GM23248 (cell line): Measurements from ENCODE around the gene ADCYAP1R1.

Source experiments
- EZH2 ChIP-seq: fragments of 200-600 bp; sonication (generic); IDR thresholded peaks from 2 replicates; pipeline ENCODE4 v1.6.1; 2018; ENCODE audit warnings: antibody characterized with exemption, mild to moderate bottlenecking; ENCODE audit not compliant: insufficient read depth, poor library complexity, severe bottlenecking
- EZH2phosphoT487 ChIP-seq: fragments of 200-600 bp; sonication (generic); IDR thresholded peaks from 2 replicates; pipeline ENCODE4 v1.6.1; 2018; ENCODE audit warnings: antibody characterized with exemption, moderate library complexity, mild to moderate bottlenecking, low read depth; ENCODE audit not compliant: insufficient read depth

- TF ChIP-seq EZH2phosphoT487 = no peak
- TF ChIP-seq EZH2 = no peak
These were observed 21.4 kb downstream of the ADCYAP1R1 start for GRCh38 chr7:31073326-31074119.
